Measurements from ENCODE around the gene PRKCG.

Gene PRKCG

DNA sequence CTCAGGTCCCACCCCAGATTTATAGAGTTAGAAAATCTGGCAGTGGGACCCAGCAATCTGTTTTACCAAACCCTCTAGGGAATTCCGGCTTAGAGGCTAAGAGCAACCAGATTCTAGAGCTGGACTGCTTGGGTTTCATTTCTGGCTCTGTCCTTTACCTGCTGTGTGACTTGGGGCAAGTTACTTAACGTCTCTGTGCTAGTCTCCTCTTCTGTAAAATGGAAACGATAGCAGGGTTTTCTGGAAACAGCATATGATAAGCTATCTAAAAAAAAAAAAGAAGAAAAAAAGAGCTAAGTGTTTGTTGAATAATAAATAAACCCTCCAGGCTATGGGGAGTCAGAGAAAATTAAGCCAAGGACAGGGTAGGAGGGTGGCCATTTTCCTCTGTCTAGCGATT is 15.5 kb downstream of the PRKCG start:
- 86% methylated on average over 2 of the region's 4 CpGs for WGBS (ENCODE audit: insufficient coverage)
- Histone ChIP-seq H3K4me1 (ENCODE audit: control extremely low read depth in 1 of 4, control insufficient read depth in 4 of 4, insufficient read depth in 4 of 4, low read length in 3 of 4) (no peaks in the 10 kb centered on the region), H3K36me3 (ENCODE audit: control insufficient read depth in 4 of 4, insufficient read depth in 4 of 4, low read length in 3 of 4) (no peaks in the 10 kb centered on the region), H3K27me3 (replicated peaks in 2 of 5; ENCODE audit: control insufficient read depth in 4 of 5, insufficient read depth in 5 of 5, low read length in 4 of 5) (peaks cover 0 to 59% (median 16%) of the 10 kb centered on the region in 5 experiments), H3K9me3 (ENCODE audit: control extremely low read depth in 1 of 5, control insufficient read depth in 4 of 5, insufficient read depth in 2 of 5, low read depth in 1 of 5, low read length in 4 of 5) (no peaks in the 10 kb centered on the region), H3K4me3 (ENCODE audit: control insufficient read depth in 1 of 7, extremely low read depth in 1 of 7, insufficient read depth in 4 of 7, low read depth in 2 of 7, low read length in 6 of 7) (no peak overlapping the region), H3K27ac (ENCODE audit: insufficient read depth in 1 of 2, low read depth in 1 of 2, low read length in 2 of 2, poor library complexity in 1 of 2, severe bottlenecking in 2 of 2) (no peak overlapping the region)
- ChIA-PET CTCF (interaction anchor here (0.8 to 1.4 kb wide), 2 partner anchors 10 to 16 kb away, joined by 3 read pairs; no protein-coding TSS in a partner anchor), POLR2A (no interaction called here)
- no peak for DNase-seq

DNA sequence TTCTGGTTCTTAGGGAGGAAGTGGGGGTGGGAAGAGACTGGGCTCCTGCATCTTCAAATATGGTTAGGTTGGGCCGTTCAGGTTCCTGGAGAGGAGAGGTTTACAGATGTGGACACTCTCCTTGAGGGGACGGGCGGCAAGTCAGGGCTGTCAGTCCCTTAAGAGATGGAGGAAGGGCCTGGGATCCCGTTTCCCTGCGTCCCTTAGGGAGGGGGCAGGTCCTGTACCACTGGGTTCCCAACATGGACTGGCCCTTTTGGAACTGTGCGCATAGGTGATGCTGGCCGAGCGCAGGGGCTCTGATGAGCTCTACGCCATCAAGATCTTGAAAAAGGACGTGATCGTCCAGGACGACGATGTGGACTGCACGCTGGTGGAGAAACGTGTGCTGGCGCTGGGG is 16.2 kb downstream of the PRKCG start:
- 12% methylated on average over 10 of the region's 16 CpGs for WGBS (ENCODE audit: insufficient coverage)
- no peak for DNase-seq
- no peaks in the 10 kb centered on the region for H3K9me3 ChIP-seq (ENCODE audit: control extremely low read depth in 1 of 5, control insufficient read depth in 4 of 5, insufficient read depth in 2 of 5, low read depth in 1 of 5, low read length in 4 of 5)
- H3K36me3 ChIP-seq (ENCODE audit: control insufficient read depth in 4 of 4, insufficient read depth in 4 of 4, low read length in 3 of 4), result no peaks in the 10 kb centered on the region
- H3K27ac ChIP-seq (ENCODE audit: insufficient read depth in 1 of 2, low read depth in 1 of 2, low read length in 2 of 2, poor library complexity in 1 of 2, severe bottlenecking in 2 of 2), result no peak overlapping the region
- H3K4me3 ChIP-seq (ENCODE audit: control insufficient read depth in 1 of 7, extremely low read depth in 1 of 7, insufficient read depth in 4 of 7, low read depth in 2 of 7, low read length in 6 of 7), result no peak overlapping the region
- CTCF ChIA-PET, result interaction anchor here (1.2 kb wide), 1 partner anchor 9 kb away, joined by 6 read pairs; no protein-coding TSS in a partner anchor
- POLR2A ChIA-PET, result no interaction called here
- H3K4me1 ChIP-seq (ENCODE audit: control extremely low read depth in 1 of 4, control insufficient read depth in 4 of 4, insufficient read depth in 4 of 4, low read length in 3 of 4), result no peaks in the 10 kb centered on the region
- H3K27me3 ChIP-seq (replicated peaks in 2 of 5; ENCODE audit: control insufficient read depth in 4 of 5, insufficient read depth in 5 of 5, low read length in 4 of 5), result peaks cover 0 to 53% (median 16%) of the 10 kb centered on the region in 5 experiments

DNA sequence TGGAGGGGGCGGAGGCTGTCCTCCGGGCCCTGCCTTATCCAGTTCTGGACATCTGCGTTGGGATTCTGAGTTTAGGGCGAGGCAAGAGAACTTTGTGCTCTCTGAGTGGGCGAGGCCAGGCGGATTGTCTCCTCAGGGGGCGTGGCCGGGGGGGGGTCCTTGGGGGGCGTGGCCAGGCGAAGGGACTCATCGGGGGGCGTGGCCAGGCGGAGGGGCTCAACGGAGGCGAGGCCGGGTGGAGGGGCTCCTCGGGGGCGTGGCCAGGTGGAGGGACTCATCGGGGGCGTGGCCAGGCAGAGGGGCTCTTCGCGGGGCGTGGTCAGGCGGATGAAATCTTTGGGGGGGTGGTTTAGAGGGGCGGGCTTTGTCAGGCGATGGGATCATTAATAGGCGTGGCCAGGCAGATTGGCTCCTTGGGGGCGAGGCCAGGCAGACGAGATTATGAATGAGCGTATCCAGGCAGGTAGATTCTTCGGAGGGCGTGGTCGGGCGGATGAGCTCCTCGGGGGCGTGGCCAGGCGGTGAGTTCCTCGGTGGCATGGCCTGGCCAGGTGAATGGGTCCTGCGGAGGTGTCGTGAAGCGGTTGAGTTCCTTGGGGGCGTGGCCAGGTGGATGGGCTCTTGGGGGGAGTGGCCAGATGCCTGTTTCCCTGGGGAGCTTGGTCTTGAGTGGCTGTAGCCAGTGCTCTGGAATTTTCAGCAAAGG is 16.8 kb downstream of the PRKCG start:
- Histone ChIP-seq H3K27ac (ENCODE audit: insufficient read depth in 1 of 2, low read depth in 1 of 2, low read length in 2 of 2, poor library complexity in 1 of 2, severe bottlenecking in 2 of 2) (no peak overlapping the region), H3K4me1 (ENCODE audit: control extremely low read depth in 1 of 4, control insufficient read depth in 4 of 4, insufficient read depth in 4 of 4, low read length in 3 of 4) (no peaks in the 10 kb centered on the region), H3K4me3 (ENCODE audit: control insufficient read depth in 1 of 7, extremely low read depth in 1 of 7, insufficient read depth in 4 of 7, low read depth in 2 of 7, low read length in 6 of 7) (no peak overlapping the region), H3K27me3 (replicated peaks in 2 of 5; ENCODE audit: control insufficient read depth in 4 of 5, insufficient read depth in 5 of 5, low read length in 4 of 5) (peaks cover 0 to 50% (median 16%) of the 10 kb centered on the region in 5 experiments), H3K9me3 (ENCODE audit: control extremely low read depth in 1 of 5, control insufficient read depth in 4 of 5, insufficient read depth in 2 of 5, low read depth in 1 of 5, low read length in 4 of 5) (no peaks in the 10 kb centered on the region), H3K36me3 (ENCODE audit: control insufficient read depth in 4 of 4, insufficient read depth in 4 of 4, low read length in 3 of 4) (no peaks in the 10 kb centered on the region)
- WGBS (ENCODE audit: insufficient coverage), result 4% methylated on average over 23 of the region's 42 CpGs
- DNase-seq, result no peak
- ChIA-PET CTCF (interaction anchor here (0.9 to 1.2 kb wide), 2 partner anchors 8 to 126 kb away, joined by 3 to 6 read pairs; no protein-coding TSS in a partner anchor), POLR2A (no interaction called here)

DNA sequence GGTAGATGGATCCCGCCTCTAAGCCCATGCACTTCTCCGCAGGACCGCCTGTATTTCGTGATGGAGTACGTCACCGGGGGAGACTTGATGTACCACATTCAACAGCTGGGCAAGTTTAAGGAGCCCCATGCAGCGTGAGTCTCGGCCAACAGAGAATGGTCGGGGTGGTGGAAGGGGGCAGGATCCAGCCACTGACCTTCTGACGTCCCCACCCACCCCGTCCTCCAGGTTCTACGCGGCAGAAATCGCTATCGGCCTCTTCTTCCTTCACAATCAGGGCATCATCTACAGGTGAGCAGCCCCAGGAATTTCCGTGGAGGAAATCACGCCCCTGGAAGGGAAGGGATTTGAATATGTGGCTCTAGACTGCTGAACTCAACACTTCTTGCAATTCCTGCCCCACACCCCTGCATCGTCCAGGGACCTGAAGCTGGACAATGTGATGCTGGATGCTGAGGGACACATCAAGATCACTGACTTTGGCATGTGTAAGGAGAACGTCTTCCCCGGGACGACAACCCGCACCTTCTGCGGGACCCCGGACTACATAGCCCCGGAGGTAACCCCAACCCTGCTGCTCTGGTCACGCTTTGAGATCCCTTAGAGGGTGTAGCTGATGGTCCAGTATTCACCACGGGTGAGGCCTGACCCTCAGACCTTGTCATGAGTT is 18.3 kb downstream of the PRKCG start:
- no peaks in the 10 kb centered on the region for H3K36me3 ChIP-seq (ENCODE audit: control insufficient read depth in 4 of 4, insufficient read depth in 4 of 4, low read length in 3 of 4)
- no peak for DNase-seq
- POLR2A ChIA-PET, result no interaction called here
- H3K9me3 ChIP-seq (ENCODE audit: control extremely low read depth in 1 of 5, control insufficient read depth in 4 of 5, insufficient read depth in 2 of 5, low read depth in 1 of 5, low read length in 4 of 5), result no peaks in the 10 kb centered on the region
- peaks cover 0 to 56% (median 17%) of the 10 kb centered on the region in 5 experiments for H3K27me3 ChIP-seq (replicated peaks in 2 of 5; ENCODE audit: control insufficient read depth in 4 of 5, insufficient read depth in 5 of 5, low read length in 4 of 5)
- H3K4me3 ChIP-seq (ENCODE audit: control insufficient read depth in 1 of 7, extremely low read depth in 1 of 7, insufficient read depth in 4 of 7, low read depth in 2 of 7, low read length in 6 of 7), result no peak overlapping the region
- no peaks in the 10 kb centered on the region for H3K4me1 ChIP-seq (ENCODE audit: control extremely low read depth in 1 of 4, control insufficient read depth in 4 of 4, insufficient read depth in 4 of 4, low read length in 3 of 4)
- no peak overlapping the region for H3K27ac ChIP-seq (ENCODE audit: insufficient read depth in 1 of 2, low read depth in 1 of 2, low read length in 2 of 2, poor library complexity in 1 of 2, severe bottlenecking in 2 of 2)
- CTCF ChIA-PET, result no interaction called here
- 92% methylated on average over 19 of the region's 27 CpGs for WGBS (ENCODE audit: insufficient coverage)

DNA sequence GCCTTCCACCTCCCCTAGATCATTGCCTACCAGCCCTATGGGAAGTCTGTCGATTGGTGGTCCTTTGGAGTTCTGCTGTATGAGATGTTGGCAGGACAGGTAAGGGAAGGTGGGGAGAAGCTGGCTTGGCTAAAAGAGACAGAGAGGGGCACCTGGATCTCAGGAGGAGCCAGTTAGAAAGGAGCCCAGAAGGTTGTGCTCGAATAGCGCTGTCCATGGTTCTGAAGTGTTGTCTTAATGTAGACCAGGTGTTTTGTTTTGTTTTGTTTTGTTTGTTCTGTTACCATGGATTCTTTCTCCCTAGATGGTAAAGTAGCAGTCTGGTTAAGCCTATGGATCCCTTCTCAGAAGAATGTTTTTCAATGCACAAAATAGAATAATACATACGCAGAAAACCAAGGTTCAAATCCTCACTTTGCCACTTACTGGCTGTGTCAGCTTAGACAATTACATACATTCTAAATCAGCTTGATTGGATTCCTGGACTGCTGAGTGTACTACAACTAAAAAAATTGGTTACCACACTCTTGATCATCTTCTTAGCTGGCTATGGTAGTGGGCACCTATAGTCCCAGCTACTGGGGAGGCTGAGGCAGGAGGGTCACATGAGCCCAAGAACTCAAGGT is 21.2 kb downstream of the PRKCG start:
- Histone ChIP-seq H3K4me1 (ENCODE audit: control extremely low read depth in 1 of 4, control insufficient read depth in 4 of 4, insufficient read depth in 4 of 4, low read length in 3 of 4) (peaks cover 0 to 7% (median 4%) of the 10 kb centered on the region in 4 experiments), H3K27me3 (replicated peaks in 2 of 5; ENCODE audit: control insufficient read depth in 4 of 5, insufficient read depth in 5 of 5, low read length in 4 of 5) (peaks cover 0 to 66% (median 18%) of the 10 kb centered on the region in 5 experiments), H3K36me3 (ENCODE audit: control insufficient read depth in 4 of 4, insufficient read depth in 4 of 4, low read length in 3 of 4) (no peaks in the 10 kb centered on the region), H3K27ac (ENCODE audit: insufficient read depth in 1 of 2, low read depth in 1 of 2, low read length in 2 of 2, poor library complexity in 1 of 2, severe bottlenecking in 2 of 2) (no peak overlapping the region), H3K4me3 (ENCODE audit: control insufficient read depth in 1 of 7, extremely low read depth in 1 of 7, insufficient read depth in 4 of 7, low read depth in 2 of 7, low read length in 6 of 7) (no peak overlapping the region), H3K9me3 (ENCODE audit: control extremely low read depth in 1 of 5, control insufficient read depth in 4 of 5, insufficient read depth in 2 of 5, low read depth in 1 of 5, low read length in 4 of 5) (no peaks in the 10 kb centered on the region)
- DNase-seq, result peak; percentile 57 to 72 (median 68)
- POLR2A ChIA-PET, result no interaction called here
- CTCF ChIA-PET, result interaction anchor here (1.4 kb wide), 1 partner anchor 126 kb away, joined by 3 read pairs; no protein-coding TSS in a partner anchor
- 36% methylated on average over 3 of the region's 4 CpGs for WGBS (ENCODE audit: insufficient coverage)

DNA sequence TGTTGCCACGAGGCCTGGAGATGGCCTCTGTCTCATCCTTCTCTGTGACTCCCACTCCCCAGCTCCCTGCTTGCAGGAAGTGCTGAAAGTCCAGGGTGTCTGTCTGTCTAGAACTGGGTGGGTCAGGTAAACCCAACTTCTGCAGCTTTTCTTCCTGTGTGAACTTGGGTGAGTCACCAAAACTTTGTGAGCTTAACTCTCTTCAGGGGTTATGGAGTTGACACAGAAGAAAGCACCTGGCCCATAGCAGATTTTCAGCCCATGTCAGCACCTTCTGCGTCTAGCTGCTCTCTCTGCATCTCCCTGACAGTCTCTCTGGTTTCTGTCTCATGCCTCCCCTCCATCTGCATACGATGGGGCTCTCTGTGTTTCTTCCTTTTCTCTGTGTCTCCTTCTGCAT is 22.9 kb downstream of the PRKCG start:
- Histone ChIP-seq H3K36me3 (ENCODE audit: control insufficient read depth in 4 of 4, insufficient read depth in 4 of 4, low read length in 3 of 4) (no peaks in the 10 kb centered on the region), H3K4me3 (ENCODE audit: control insufficient read depth in 1 of 7, extremely low read depth in 1 of 7, insufficient read depth in 4 of 7, low read depth in 2 of 7, low read length in 6 of 7) (no peak overlapping the region), H3K4me1 (ENCODE audit: control extremely low read depth in 1 of 4, control insufficient read depth in 4 of 4, insufficient read depth in 4 of 4, low read length in 3 of 4) (peaks cover 0 to 13% (median 8%) of the 10 kb centered on the region in 4 experiments), H3K27me3 (replicated peaks in 2 of 5; ENCODE audit: control insufficient read depth in 4 of 5, insufficient read depth in 5 of 5, low read length in 4 of 5) (peaks cover 0 to 66% (median 24%) of the 10 kb centered on the region in 5 experiments), H3K9me3 (ENCODE audit: control extremely low read depth in 1 of 5, control insufficient read depth in 4 of 5, insufficient read depth in 2 of 5, low read depth in 1 of 5, low read length in 4 of 5) (no peaks in the 10 kb centered on the region), H3K27ac (ENCODE audit: insufficient read depth in 1 of 2, low read depth in 1 of 2, low read length in 2 of 2, poor library complexity in 1 of 2, severe bottlenecking in 2 of 2) (no peak overlapping the region)
- ChIA-PET CTCF (interaction anchor here (1.3 to 1.4 kb wide), 2 partner anchors 96 to 119 kb away, joined by 4 to 10 read pairs; no protein-coding TSS in a partner anchor), POLR2A (no interaction called here)
- DNase-seq, result no peak
- whole genome bisulfite sequencing (ENCODE audit: insufficient coverage), result 57% methylated on average over 3 of the region's 3 CpGs
